ENCODE results near the gene CARMIL1.

GRCh38 chr6:25548451-25548850 is 269.3 kb downstream of the CARMIL1 start:
- TF ChIP-seq CTCF (conservative IDR thresholded peaks at IDR 0.05 in 1 of 2, IDR thresholded peaks at IDR 0.05 in 1 of 2; ENCODE audit: extremely low read depth in 1 of 2, insufficient read depth in 1 of 2, low read depth in 1 of 2, low read length in 2 of 2) (no peak), EZH2 (IDR thresholded peaks at IDR 0.05; ENCODE audit: borderline replicate concordance, low read length) (no peak)
